H1 (cell line): ENCODE results near the gene FREM1. TPM values are rescaled to one million over a fixed set of nuclear protein-coding genes. Genes with fewer than 3 reads are reported as not detected.

Experiments used
- CTCF ChIA-PET: fragments of 300-600 bp; sonication (Branson Sonifier 250); formaldehyde crosslinking; loops from one replicate; lab custom pipeline; 2021; ENCODE audit not compliant: partially characterized antibody; lab: Charles Lee
- POLR2A ChIA-PET: fragments of 300-600 bp; sonication (Branson Sonifier 250); formaldehyde crosslinking; loops from one replicate; lab custom pipeline; 2021; ENCODE audit warnings: inconsistent platforms; ENCODE audit not compliant: partially characterized antibody; lab: Charles Lee
- DNase-seq, 2 experiments: peaks; one replicate each; pipeline versions ENCODE4 v3.0.0 to v3.0.0-alpha.2; 2010 to 2022; ENCODE audit warnings: low spot score in 2 of 2, low read depth in 1 of 2, mixed read lengths in 1 of 2
- FAIRE-seq: peaks from 2 replicates; lab custom pipeline; 2011; peaks lifted over from hg19 to GRCh38; lab: Jason Lieb, UNC
- H2AFZ ChIP-seq: 2 replicates; pipeline ENCODE4 v1.8.1; 2012; ENCODE audit warnings: low read length, inconsistent platforms
- H2AK5ac ChIP-seq: 2 replicates; pipeline ENCODE4 v1.6.1; 2013; ENCODE audit warnings: low read depth, low read length
- H2BK120ac ChIP-seq: replicated peaks from 2 replicates; pipeline ENCODE3; 2013; ENCODE audit warnings: low read depth, low read length, inconsistent platforms
- H2BK12ac ChIP-seq: 2 replicates; pipeline ENCODE4 v1.6.1; 2013; ENCODE audit warnings: low read depth, low read length
- H2BK15ac ChIP-seq: 2 replicates; pipeline ENCODE4 v1.6.1; 2013; ENCODE audit warnings: low read length
- H2BK20ac ChIP-seq: 2 replicates; pipeline ENCODE4 v1.6.1; 2013; ENCODE audit warnings: low read length
- H2BK5ac ChIP-seq: 2 replicates; pipeline ENCODE4 v1.6.1; 2013; ENCODE audit warnings: low read depth, low read length
- H3K14ac ChIP-seq: 2 replicates; pipeline ENCODE4 v1.6.1; 2013; ENCODE audit warnings: inconsistent platforms; ENCODE audit not compliant: insufficient read length
- H3K18ac ChIP-seq: 2 replicates; pipeline ENCODE4 v1.6.1; 2013; ENCODE audit warnings: low read length; ENCODE audit errors: extremely low read depth
- H3K23ac ChIP-seq: 2 replicates; pipeline ENCODE4 v1.6.1; 2013; ENCODE audit warnings: inconsistent platforms; ENCODE audit not compliant: insufficient read length
- H3K23me2 ChIP-seq: 2 replicates; pipeline ENCODE4 v1.6.1; 2013; ENCODE audit warnings: low read depth, low read length
- H3K27ac ChIP-seq: 2 replicates; pipeline ENCODE4 v1.6.1; 2011; ENCODE audit warnings: low read depth, low read length, inconsistent platforms
- H3K27me3 ChIP-seq, 4 experiments: replicated peaks in 1 of 4; 1 replicate in 1 of 4; 2 replicates in 3 of 4; pipeline versions ENCODE4 v1.6.1 to v1.8.1; 2011 to 2013; ENCODE audit warnings: low read length in 3 of 4, mild to moderate bottlenecking in 3 of 4, inconsistent platforms in 2 of 4, mixed read lengths in 2 of 4, moderate library complexity in 1 of 4; ENCODE audit not compliant: control insufficient read depth in 3 of 4, insufficient read depth in 3 of 4; ENCODE audit errors: extremely low read depth in 1 of 4
- H3K36me3 ChIP-seq, 4 experiments: 2 replicates each; pipeline versions ENCODE4 v1.6.1 to v1.8.1; 2011 to 2013; ENCODE audit warnings: mild to moderate bottlenecking in 4 of 4, low read length in 3 of 4, moderate library complexity in 2 of 4, control low read depth in 1 of 4, inconsistent platforms in 1 of 4; ENCODE audit not compliant: insufficient read depth in 4 of 4, control insufficient read depth in 2 of 4
- H3K4ac ChIP-seq: replicated peaks from 2 replicates; pipeline ENCODE3; 2013; ENCODE audit warnings: low read length, low read depth, mixed read lengths, inconsistent platforms; ENCODE audit not compliant: insufficient read length
- H3K4me1 ChIP-seq, 4 experiments: replicated peaks in 1 of 4; 1 replicate in 1 of 4; 2 replicates in 3 of 4; pipeline versions ENCODE4 v1.6.1 to v1.8.1; 2011 to 2013; ENCODE audit warnings: low read length in 3 of 4, inconsistent platforms in 2 of 4, mixed read lengths in 1 of 4; ENCODE audit not compliant: insufficient read depth in 4 of 4, control insufficient read depth in 3 of 4
- H3K4me2 ChIP-seq, 2 experiments: 2 replicates each; pipeline versions ENCODE4 v1.6.1 to v1.8.1; 2011 to 2013; ENCODE audit warnings: low read depth in 2 of 2, low read length in 2 of 2, control low read depth in 1 of 2, inconsistent platforms in 1 of 2, mild to moderate bottlenecking in 1 of 2; ENCODE audit not compliant: insufficient read depth in 1 of 2
- H3K4me3 ChIP-seq, 4 experiments: fragments of 200-600, 300-600 bp in 1 of 4; sonication (generic), shearing (Covaris generic), sonication (Bioruptor Twin) in 1 of 4; 2 replicates each; pipeline versions ENCODE4 v1.5.1 to v1.8.1; 2011 to 2016; ENCODE audit warnings: low read length in 4 of 4, low read depth in 3 of 4, control low read depth in 2 of 4, inconsistent platforms in 2 of 4, mild to moderate bottlenecking in 2 of 4, mixed read lengths in 1 of 4, moderate library complexity in 1 of 4; ENCODE audit not compliant: insufficient read depth in 2 of 4; ENCODE audit errors: extremely low read depth in 1 of 4
- H3K56ac ChIP-seq: replicated peaks from 2 replicates; pipeline ENCODE3; 2013; ENCODE audit warnings: low read depth, mild to moderate bottlenecking, mixed read lengths, low read length, inconsistent platforms; ENCODE audit not compliant: insufficient read length
- H3K79me1 ChIP-seq: 2 replicates; pipeline ENCODE4 v1.6.1; 2013; ENCODE audit warnings: low read depth, low read length, control low read depth
- H3K79me2 ChIP-seq, 2 experiments: 2 replicates each; pipeline versions ENCODE4 v1.6.1 to v1.8.1; 2012 to 2013; ENCODE audit warnings: low read length in 2 of 2, mild to moderate bottlenecking in 2 of 2, inconsistent platforms in 1 of 2; ENCODE audit not compliant: insufficient read depth in 2 of 2, control insufficient read depth in 1 of 2
- H3K9ac ChIP-seq, 4 experiments: replicated peaks in 1 of 4; 1 replicate in 1 of 4; 2 replicates in 3 of 4; pipeline versions ENCODE4 v1.6.1 to v1.8.1; 2011 to 2013; ENCODE audit warnings: low read depth in 3 of 4, low read length in 3 of 4, control low read depth in 2 of 4, mild to moderate bottlenecking in 2 of 4, moderate library complexity in 2 of 4, inconsistent platforms in 1 of 4; ENCODE audit errors: extremely low read depth in 1 of 4
- H3K9me3 ChIP-seq, 2 experiments: 2 replicates each; pipeline versions ENCODE4 v1.6.1 to v1.8.1; 2012 to 2013; ENCODE audit warnings: mild to moderate bottlenecking in 2 of 2, moderate library complexity in 2 of 2, control low read depth in 1 of 2, inconsistent platforms in 1 of 2, low read depth in 1 of 2, low read length in 1 of 2, mixed read lengths in 1 of 2; ENCODE audit not compliant: insufficient read depth in 2 of 2
- H4K20me1 ChIP-seq, 2 experiments: replicated peaks in 1 of 2; 2 replicates each; pipeline versions ENCODE3 to v1.8.1; 2011 to 2013; ENCODE audit warnings: inconsistent platforms in 2 of 2, low read length in 2 of 2, mild to moderate bottlenecking in 1 of 2; ENCODE audit not compliant: insufficient read depth in 2 of 2, control insufficient read depth in 1 of 2
- H4K5ac ChIP-seq: 2 replicates; pipeline ENCODE4 v1.6.1; 2013; ENCODE audit warnings: low read length, low read depth, mixed read lengths, inconsistent platforms; ENCODE audit not compliant: insufficient read length
- H4K8ac ChIP-seq: 2 replicates; pipeline ENCODE4 v1.8.0; 2013; ENCODE audit warnings: mild to moderate bottlenecking, moderate library complexity, low read length, inconsistent platforms; ENCODE audit not compliant: insufficient read depth; ENCODE audit errors: extremely low read depth
- H4K91ac ChIP-seq: replicated peaks from 2 replicates; pipeline ENCODE3; 2013; ENCODE audit warnings: low read length, mixed read lengths, inconsistent platforms; ENCODE audit not compliant: insufficient read length
- BACH1 ChIP-seq: IDR thresholded peaks from 2 replicates; pipeline ENCODE4 v1.6.1; 2012; ENCODE audit warnings: low read length, improper control_type of control experiment
- SIRT6 ChIP-seq: IDR thresholded peaks from one replicate; pipeline ENCODE4 v1.7.1; 2012; ENCODE audit warnings: low read length, inconsistent platforms
- WGBS, 2 experiments: shearing (Covaris generic) in 1 of 2; methylation state at CpG; one replicate each; pipeline versions ENCODE4 v1.1.6 to v1.1.7; 2013 to 2015; ENCODE audit warnings: low lambda C conversion rate in 2 of 2, mixed read lengths in 2 of 2, inconsistent platforms in 1 of 2, low coverage in 1 of 2, missing lambda C conversion rate in 1 of 2; ENCODE audit not compliant: insufficient replicate concordance in 2 of 2, insufficient coverage in 1 of 2, insufficient read length in 1 of 2; ENCODE audit errors: extremely low coverage in 1 of 2, missing lambda C conversion rate in 1 of 2; 5-methylcytosine and 5-hydroxymethylcytosine counted together
- polyA plus RNA-seq, 7 experiments: library from polyadenylated mRNA; depleted of rRNA in 3 of 7; stranded (reverse) in 5 of 7; unstranded in 2 of 7; fragments of >200 nt in 5 of 7; fragments of 200-250 nt in 2 of 7; gene quantifications; 1 replicate in 5 of 7; 2 replicates in 1 of 7; 4 replicates in 1 of 7; pipeline versions ENCODE4 v1.2.1 to v1.2.3, GENCODE V29; 2011 to 2013; ENCODE audit warnings: missing spikeins in 2 of 7, mixed read lengths in 2 of 7
- total RNA-seq: library from RNA; stranded (reverse); fragmentation: NEBNext Ultra II Directional; extraction: Animal tissue kit (Norgen Biotek cat#: 25700); gene quantifications from 2 replicates; pipeline ENCODE4 v1.2.1, GENCODE V29; 2021

The FREM1 gene
- total and polyA plus RNA-seq, 2 of the 8 experiments (the other 6 are each of a cell fraction or from before 2014, with no cell fraction given), result 2.6 to 3.1 TPM

DNA sequence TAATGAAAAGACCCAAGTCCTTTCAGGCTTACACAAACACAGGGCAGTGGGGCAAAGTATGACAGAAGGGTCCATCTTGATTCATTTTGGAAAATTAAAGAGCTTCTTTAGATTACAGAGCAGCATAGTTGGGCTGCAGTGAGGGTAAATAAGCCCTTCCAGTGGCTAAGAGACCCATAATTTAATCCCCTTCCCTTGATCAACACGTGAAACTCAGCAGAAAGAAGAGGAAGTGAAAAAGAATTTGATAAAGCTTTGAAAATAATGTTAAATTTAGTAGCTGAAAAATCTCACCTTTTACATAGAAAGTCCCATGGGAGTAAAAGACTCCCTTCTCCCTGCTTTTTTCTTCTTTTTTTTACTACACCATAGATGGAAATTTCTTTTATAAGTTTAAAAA, 87.6 kb downstream of the FREM1 start:
- H4K5ac ChIP-seq, result no peak overlapping the region
- no peaks in the 10 kb centered on the region for H3K23me2 ChIP-seq
- H2BK120ac ChIP-seq, result no peak overlapping the region
- TF ChIP-seq BACH1, result no peak
- TF ChIP-seq SIRT6, result no peak
- FAIRE-seq (no peak), DNase-seq (no peak)
- H3K36me3 ChIP-seq, result no peaks in the 10 kb centered on the region; a peak in 1 of 8 replicates
- H3K9me3 ChIP-seq, result 0 out of 4 replicates have a peak, but pooled peaks cover 0 to under 1% of the 10 kb centered on the region in 2 experiments
- 95% methylated on average over 1 of the region's 1 CpG; no CpG with 5 or more reads in 1 of the 2 experiments for WGBS, 2 experiments
- H3K4me2 ChIP-seq, result no peak overlapping the region
- no peak overlapping the region for H4K8ac ChIP-seq
- H4K20me1 ChIP-seq, result no peaks in the 10 kb centered on the region
- H2BK20ac ChIP-seq, result no peak overlapping the region
- no peak overlapping the region for H2BK15ac ChIP-seq
- H3K4me1 ChIP-seq, result no peaks in the 10 kb centered on the region
- no peak overlapping the region for H2BK12ac ChIP-seq
- no peak overlapping the region for H3K4me3 ChIP-seq
- H3K79me1 ChIP-seq, result no peaks in the 10 kb centered on the region
- H2BK5ac ChIP-seq, result no peak overlapping the region
- no peak overlapping the region for H3K14ac ChIP-seq
- no peak overlapping the region for H3K9ac ChIP-seq
- no peaks in the 10 kb centered on the region for H3K27me3 ChIP-seq
- POLR2A ChIA-PET, result no interaction called here
- CTCF ChIA-PET, result interaction anchor here (1.1 kb wide), 1 partner anchor 26 kb away, joined by 3 read pairs; no protein-coding TSS in a partner anchor
- no peak overlapping the region for H3K27ac ChIP-seq
- no peak overlapping the region for H4K91ac ChIP-seq
- H3K56ac ChIP-seq, result no peak overlapping the region
- H3K4ac ChIP-seq, result no peak overlapping the region
- no peaks in the 10 kb centered on the region for H3K79me2 ChIP-seq
- no peak overlapping the region for H3K18ac ChIP-seq
- H2AK5ac ChIP-seq, result no peak overlapping the region
- no peak overlapping the region for H3K23ac ChIP-seq
- H2AFZ ChIP-seq, result no peak overlapping the region
